Brain microvascular endothelial cell (primary cell): ENCODE results near the gene PSMG3.

Experiments
- DNase-seq: peaks from one replicate; pipeline ENCODE4 v3.0.0-alpha.2; 2020
- H3K27ac ChIP-seq: fragments of 250-450 bp; sonication (Bioruptor Pico); 2 replicates; pipeline ENCODE4 v1.5.1; 2020; ENCODE audit warnings: mild to moderate bottlenecking, moderate library complexity
- H3K27me3 ChIP-seq: fragments of 250-450 bp; sonication (Bioruptor Pico); replicated peaks from 2 replicates; pipeline ENCODE4 v1.5.1; 2020; ENCODE audit warnings: mild to moderate bottlenecking
- H3K36me3 ChIP-seq: fragments of 250-450 bp; sonication (Bioruptor Pico); replicated peaks from 2 replicates; pipeline ENCODE4 v1.5.1; 2020; ENCODE audit warnings: mild to moderate bottlenecking
- H3K4me3 ChIP-seq: 2 replicates; pipeline ENCODE4 v1.5.1; 2011; ENCODE audit warnings: low read depth, mild to moderate bottlenecking, control low read depth, low read length, moderate library complexity
- in situ Hi-C: cut with HindIII; loops from 2 replicates; pipeline ENCODE4 v1.10.0; 2017; ENCODE audit warnings: low sequenced_read_pairs, low pct_ligation_motif_present
- TF ChIP-seq, protein P1 (sequence below): IDR thresholded peaks from 2 replicates; pipeline ENCODE4 v1.5.1; 2011; ENCODE audit warnings: low read depth, mild to moderate bottlenecking, moderate library complexity, low read length, control low read depth, inconsistent platforms; ENCODE audit errors: missing control alignments

PSMG3 gene

DNA sequence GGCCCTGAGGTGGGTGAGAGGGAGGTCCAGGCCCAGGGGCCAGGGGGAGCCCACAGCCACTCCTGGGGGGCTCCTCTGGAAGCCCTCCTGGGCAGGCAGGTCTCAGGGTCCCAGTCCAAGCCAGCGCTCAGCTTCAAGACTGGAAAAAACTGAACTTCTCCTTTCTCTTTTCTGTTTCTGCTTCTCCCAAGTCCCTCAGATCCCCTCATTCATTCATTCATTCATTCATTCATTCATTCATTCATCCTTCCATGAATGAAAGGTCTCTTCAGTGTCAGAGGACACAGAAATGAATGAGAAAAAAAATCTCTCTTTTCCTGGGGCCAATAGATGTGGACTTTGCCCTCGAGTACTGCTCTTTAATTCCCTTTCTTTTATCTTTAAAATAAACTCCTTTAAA lies 34.6 kb upstream of the PSMG3 start:
- H3K27me3 ChIP-seq, result peaks cover 2% of the 10 kb centered on the region
- no peak overlapping the region for H3K27ac ChIP-seq
- DNase-seq, result no peak
- TF ChIP-seq, protein P1, sequence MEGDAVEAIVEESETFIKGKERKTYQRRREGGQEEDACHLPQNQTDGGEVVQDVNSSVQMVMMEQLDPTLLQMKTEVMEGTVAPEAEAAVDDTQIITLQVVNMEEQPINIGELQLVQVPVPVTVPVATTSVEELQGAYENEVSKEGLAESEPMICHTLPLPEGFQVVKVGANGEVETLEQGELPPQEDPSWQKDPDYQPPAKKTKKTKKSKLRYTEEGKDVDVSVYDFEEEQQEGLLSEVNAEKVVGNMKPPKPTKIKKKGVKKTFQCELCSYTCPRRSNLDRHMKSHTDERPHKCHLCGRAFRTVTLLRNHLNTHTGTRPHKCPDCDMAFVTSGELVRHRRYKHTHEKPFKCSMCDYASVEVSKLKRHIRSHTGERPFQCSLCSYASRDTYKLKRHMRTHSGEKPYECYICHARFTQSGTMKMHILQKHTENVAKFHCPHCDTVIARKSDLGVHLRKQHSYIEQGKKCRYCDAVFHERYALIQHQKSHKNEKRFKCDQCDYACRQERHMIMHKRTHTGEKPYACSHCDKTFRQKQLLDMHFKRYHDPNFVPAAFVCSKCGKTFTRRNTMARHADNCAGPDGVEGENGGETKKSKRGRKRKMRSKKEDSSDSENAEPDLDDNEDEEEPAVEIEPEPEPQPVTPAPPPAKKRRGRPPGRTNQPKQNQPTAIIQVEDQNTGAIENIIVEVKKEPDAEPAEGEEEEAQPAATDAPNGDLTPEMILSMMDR, result no peak
- H3K36me3 ChIP-seq, result no peaks in the 10 kb centered on the region
- in situ Hi-C loops, result no loop called here
- H3K4me3 ChIP-seq, result no peak overlapping the region

DNA sequence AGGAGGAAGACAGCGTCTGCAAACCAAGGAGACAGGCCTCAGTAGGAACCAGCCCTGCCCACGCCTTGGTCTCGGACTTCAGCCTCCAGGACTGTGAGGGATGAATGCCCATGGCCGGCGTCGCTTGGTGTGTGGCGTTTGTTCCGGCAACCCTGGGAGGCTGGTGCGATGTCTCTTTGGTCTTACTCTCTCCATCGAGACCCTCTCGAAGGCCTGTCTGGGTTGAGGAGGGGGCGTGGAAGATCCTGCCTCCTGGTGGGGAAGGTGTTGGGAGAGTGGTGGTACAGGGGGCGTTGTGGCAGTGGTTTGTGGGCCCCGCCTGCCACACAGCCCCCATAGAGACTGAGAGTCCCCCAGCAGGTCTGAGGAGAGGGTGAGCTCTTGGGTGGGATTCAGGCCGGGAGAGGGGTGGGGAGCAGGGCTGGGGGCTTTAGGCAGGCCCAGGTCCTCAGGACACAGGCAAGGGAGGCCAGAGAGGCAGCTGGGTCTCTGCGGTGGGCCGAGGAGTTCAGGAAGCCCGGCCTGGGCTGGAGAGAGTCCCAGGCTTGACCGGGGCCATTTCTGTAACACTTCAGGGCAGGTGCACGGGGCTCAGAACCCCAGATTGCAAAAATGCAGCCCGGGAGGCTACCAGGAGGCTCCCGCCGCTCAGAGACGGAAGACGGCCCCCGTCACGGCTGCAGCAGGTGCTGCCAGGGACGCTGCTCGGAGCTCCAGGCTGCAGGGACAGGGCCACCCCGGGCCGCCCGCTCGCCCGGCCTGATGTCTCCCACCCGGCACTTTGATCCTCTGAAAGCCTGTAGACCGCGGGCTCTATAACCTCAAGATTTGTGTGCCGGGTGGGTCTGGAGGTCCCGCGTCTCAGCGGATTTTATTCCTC lies 33.8 kb upstream of the PSMG3 start:
- in situ Hi-C loops, result no loop called here
- Histone ChIP-seq H3K27me3 (peaks cover 2% of the 10 kb centered on the region), H3K36me3 (no peaks in the 10 kb centered on the region), H3K4me3 (no peak overlapping the region), H3K27ac (no peak overlapping the region)
- DNase-seq, result no peak
- TF ChIP-seq, protein P1, result no peak

DNA sequence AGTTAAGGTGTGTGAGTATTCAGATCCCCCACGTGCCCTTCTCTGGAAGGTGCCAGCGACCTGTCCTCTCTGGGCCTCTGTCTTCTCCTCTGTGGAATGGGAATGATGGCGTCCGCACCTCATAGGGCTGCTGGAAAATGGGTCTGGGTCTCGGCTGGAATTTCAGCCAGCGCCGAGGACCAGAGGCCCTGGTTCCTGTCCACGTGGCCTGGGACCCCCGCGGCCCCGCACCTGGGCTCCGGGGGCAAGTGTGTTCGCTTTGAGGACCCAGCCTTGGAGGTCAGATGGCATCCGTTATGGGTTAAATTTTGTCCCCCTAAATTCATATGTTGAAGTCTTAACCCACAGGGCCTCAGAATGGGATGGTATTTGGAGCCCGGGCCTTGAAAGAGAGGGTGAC lies 32.6 kb upstream of the PSMG3 start:
- in situ Hi-C loops, result no loop called here
- TF ChIP-seq, protein P1, result no peak
- no peak for DNase-seq
- H3K27ac ChIP-seq, result no peak overlapping the region
- no peaks in the 10 kb centered on the region for H3K36me3 ChIP-seq
- H3K4me3 ChIP-seq, result no peak overlapping the region
- H3K27me3 ChIP-seq, result peaks cover 2% of the 10 kb centered on the region

DNA sequence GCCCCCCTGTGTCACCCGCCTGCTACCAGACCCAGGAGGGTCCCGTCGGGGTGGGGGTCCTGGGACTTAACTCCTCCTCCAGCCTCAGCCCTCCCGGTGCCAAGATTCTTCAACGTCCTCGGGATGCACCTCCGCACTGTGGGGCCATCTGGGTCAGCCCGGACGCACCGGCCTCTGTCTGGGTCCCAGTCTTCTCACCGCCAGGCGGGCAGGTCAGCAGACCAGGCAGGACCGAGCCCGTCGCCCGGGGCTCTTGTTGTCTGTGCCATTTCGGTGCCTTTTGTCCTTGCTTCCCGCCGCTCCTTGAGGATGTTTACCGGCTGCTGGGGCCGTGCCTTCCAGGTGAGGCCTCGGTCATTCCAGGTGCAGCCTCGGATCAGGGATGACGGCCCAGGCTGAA lies 32.1 kb upstream of the PSMG3 start:
- TF ChIP-seq, protein P1, result no peak
- Histone ChIP-seq H3K4me3 (no peak overlapping the region), H3K27ac (no peak overlapping the region), H3K36me3 (no peaks in the 10 kb centered on the region), H3K27me3 (peaks cover 2% of the 10 kb centered on the region)
- no peak for DNase-seq
- in situ Hi-C loops, result no loop called here

DNA sequence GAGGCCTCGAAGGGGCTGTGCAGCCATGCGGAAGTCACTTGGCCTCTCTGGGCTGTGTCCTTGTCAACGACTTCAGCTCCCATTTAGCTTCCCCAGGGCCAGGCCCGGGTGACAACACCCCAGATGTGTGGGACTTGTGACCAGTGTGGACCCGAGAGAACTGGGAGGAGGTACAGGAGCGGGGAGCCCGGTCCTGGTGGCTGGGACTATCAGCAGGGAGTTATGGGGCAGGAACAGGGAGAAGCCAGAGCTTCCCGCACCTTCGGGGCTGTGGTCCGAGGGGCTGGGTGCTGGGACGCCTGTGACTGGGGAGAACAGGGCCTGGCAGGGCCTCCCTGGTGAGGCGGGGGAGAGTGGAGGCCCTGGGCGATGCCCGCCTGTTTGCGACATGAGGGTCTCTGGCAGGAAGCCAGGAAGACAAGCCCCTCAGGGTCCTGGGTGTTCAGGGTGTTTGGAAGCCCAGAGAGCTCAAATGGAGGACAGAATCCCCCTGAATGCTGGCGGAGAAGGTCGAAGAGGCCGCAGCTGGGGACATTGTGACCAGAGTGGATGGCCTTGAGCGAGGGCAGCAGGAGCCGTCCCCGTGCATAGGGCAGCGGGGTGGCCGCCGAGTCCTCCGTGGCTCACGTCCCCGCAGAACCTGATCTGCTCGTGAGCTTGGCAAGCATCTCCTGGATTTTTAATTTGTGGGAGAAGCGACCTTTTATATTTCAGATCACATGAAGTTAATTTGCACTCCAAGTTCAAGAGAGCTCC lies 30.0 kb upstream of the PSMG3 start:
- Histone ChIP-seq H3K27me3 (no peaks in the 10 kb centered on the region), H3K36me3 (no peaks in the 10 kb centered on the region), H3K4me3 (no peak overlapping the region), H3K27ac (no peak overlapping the region)
- in situ Hi-C loops, result no loop called here
- DNase-seq, result no peak
- TF ChIP-seq, protein P1, result no peak
